Memory B cell (primary cell): ENCODE data around the gene MYCBP.
A peak's percentile ranks its signal among the peaks of the same experiment; 100 is the strongest.

Source experiments
- ATAC-seq: fragments of 150-1000 bp; cut with Tn5 transposase; 2 replicates; pipeline ENCODE4 v1.10.0; 2021; ENCODE audit warnings: low read depth, mild to moderate bottlenecking, moderate library complexity
- DNase-seq, 2 donors: peaks; one replicate each; pipeline ENCODE4 v3.0.0; 2022; ENCODE audit warnings: low spot score in 2 of 2
- H3K27ac Mint-ChIP-seq: one replicate; pipeline ENCODE4 v1.8.0; 2022; ENCODE audit warnings: mild to moderate bottlenecking, moderate library complexity, mixed read lengths
- H3K27me3 Mint-ChIP-seq: one replicate; pipeline ENCODE4 v1.8.0; 2022; ENCODE audit warnings: mixed read lengths
- H3K36me3 Mint-ChIP-seq: one replicate; pipeline ENCODE4 v1.8.0; 2022; ENCODE audit warnings: mild to moderate bottlenecking, mixed read lengths
- H3K4me1 Mint-ChIP-seq: one replicate; pipeline ENCODE4 v1.8.0; 2022; ENCODE audit warnings: mixed read lengths
- H3K4me3 Mint-ChIP-seq: one replicate; pipeline ENCODE4 v1.8.0; 2022; ENCODE audit warnings: mild to moderate bottlenecking, moderate library complexity, mixed read lengths
- H3K9me3 Mint-ChIP-seq: one replicate; pipeline ENCODE4 v1.8.0; 2022; ENCODE audit warnings: mixed read lengths

MYCBP gene

DNA sequence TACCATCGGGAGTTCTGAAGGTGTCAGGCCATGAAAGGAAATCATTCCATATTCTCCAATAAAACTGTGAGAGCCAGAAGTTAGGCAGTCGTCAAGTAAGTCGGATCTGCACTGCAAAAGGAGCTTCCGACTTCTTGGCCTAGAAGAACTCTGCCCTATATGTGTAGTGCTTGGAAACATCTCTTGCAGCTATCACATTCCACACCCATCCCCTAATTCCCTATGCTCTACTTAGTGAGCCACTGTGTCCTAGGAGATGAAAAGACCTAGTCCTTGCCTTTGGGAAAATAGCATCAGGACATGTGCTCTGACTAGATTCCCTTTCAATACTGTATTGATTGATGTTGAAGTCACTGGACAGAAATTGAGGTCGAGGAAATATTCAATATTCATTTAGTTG lies 16.4 kb upstream of the MYCBP start:
- Mint-ChIP-seq H3K4me1 (no peaks in the 10 kb centered on the region), H3K4me3 (no peak overlapping the region), H3K36me3 (peaks cover 2% of the 10 kb centered on the region), H3K27me3 (no peaks in the 10 kb centered on the region), H3K27ac (no peak overlapping the region), H3K9me3 (no peaks in the 10 kb centered on the region)
- DNase-seq (no peak), ATAC-seq (no peak)

DNA sequence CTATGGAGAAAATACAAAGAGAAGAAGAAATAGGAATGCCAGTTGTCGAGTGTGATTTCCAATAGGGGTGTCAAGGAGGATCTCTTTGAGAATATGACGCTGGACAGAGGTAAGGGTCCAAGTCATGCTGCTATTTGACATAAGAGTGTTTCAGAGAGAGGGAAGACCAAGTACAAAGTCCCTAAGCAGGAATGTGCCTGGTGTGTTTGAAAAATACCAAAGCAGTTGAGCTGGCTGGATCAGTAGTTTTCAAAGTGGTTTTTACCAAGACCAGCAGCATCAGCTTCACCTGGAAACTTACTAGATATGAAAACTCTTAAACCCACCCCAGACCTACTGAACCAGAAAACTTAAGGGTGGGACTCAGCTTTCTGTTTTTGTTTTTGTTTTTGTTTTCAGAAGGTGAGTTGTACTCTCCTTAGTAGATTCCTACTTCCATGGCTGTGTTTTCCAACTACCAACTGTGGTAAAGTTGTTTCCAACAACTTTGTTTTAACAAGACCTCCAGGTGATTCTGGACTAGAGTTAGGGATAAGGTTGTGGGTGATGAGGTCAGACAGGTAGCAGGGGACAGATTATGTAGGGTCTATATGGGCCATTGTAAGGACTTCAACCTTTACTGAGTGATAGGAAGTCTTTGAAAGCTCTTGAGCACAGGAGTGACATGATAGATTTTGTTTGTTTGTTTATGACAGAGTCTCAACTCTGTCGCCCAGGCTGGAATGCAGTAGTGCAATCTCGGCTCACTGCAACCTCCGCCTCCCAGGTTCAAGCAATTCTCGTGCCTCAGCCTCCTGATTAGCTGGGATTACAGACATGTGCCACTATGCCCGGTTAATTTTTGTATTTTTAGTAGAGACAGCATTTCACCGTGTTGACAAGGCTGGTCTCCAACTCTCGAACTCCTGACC lies 15.5 kb upstream of the MYCBP start:
- DNase-seq, result no peak
- no peaks in the 10 kb centered on the region for H3K4me1 Mint-ChIP-seq

DNA sequence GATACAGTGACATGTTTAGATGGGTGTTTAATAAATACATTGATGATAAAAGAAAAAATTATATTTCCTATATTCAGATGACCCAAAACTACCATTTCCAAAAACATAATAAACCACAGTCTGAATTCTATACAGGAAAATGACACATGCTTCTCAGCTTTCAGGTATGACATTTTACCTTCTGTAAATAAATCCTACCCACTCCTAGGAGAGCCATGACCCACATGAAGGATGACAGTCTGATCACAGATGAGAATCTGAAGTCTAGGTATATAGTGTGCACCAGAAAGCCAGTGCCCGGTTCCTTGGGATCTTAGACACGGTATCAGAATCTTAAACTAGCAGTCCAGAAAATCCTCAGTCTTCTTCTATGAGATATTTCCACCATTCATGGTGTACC lies 11.9 kb upstream of the MYCBP start:
- no peaks in the 10 kb centered on the region for H3K27me3 Mint-ChIP-seq
- H3K4me3 Mint-ChIP-seq, result no peak overlapping the region
- no peaks in the 10 kb centered on the region for H3K4me1 Mint-ChIP-seq
- no peaks in the 10 kb centered on the region for H3K36me3 Mint-ChIP-seq
- no peaks in the 10 kb centered on the region for H3K9me3 Mint-ChIP-seq
- no peak overlapping the region for H3K27ac Mint-ChIP-seq
- ATAC-seq (no peak), DNase-seq (no peak)

More for the DNA sequence above, 15.5 kb upstream of the MYCBP start:
- no peak for ATAC-seq
- Mint-ChIP-seq H3K36me3 (peaks cover 2% of the 10 kb centered on the region), H3K4me3 (no peak overlapping the region), H3K9me3 (no peaks in the 10 kb centered on the region), H3K27ac (no peak overlapping the region), H3K27me3 (no peaks in the 10 kb centered on the region)

DNA sequence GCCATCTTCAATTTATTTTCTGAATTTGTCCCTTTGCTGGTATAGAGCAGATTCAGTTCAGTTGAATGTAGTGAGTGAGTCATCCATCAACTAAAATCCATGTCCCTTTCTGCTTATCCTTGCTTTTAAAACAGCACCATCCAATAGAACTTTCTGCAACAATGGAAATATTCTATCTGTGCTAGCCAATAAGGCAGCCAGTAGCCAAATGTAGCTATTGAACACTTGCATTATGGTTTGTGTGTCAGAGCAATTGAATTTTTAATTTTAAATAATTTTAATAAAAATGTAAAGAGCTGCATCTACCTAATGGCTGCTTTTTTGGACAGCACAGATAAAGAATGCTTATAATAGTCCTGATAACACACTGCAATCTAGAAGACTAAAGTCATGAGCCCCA lies 8.3 kb upstream of the MYCBP start, which contains the start of gene GJA9:
Gene GJA9 (minus strand): TSS at position 101 of the 400 bp plus-strand sequence. CDS start 5,489 bp downstream, outside the sequence.
- H3K36me3 Mint-ChIP-seq, result no peaks in the 10 kb centered on the region
- H3K9me3 Mint-ChIP-seq, result no peaks in the 10 kb centered on the region
- H3K27ac Mint-ChIP-seq, result no peak within 1 kb of the TSS
- ATAC-seq (no peak), DNase-seq (no peak)
- H3K27me3 Mint-ChIP-seq, result no peaks in the 10 kb centered on the region
- H3K4me1 Mint-ChIP-seq, result no peaks in the 10 kb centered on the region
- no peak within 1 kb of the TSS for H3K4me3 Mint-ChIP-seq

DNA sequence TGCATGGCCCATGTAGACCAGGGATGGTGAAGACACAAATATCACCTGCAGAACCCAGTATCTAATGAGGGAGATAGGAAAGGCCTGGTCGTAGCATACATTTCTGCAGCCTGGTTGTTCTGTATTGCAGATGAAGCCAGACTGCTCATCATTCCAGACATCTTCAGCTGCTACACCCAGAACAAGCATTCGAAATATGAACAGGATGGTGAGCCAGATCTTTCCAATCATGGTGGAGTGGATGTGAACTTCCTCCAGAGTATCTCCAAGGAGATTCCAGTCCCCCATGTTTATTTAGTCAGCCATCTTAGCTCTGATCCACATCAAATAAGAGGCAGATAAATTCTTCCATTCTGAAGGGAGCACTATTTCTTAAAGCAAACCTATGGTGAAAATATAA lies 2.7 kb upstream of the MYCBP start:
- no peaks in the 10 kb centered on the region for H3K27me3 Mint-ChIP-seq
- DNase-seq, result no peak
- H3K4me3 Mint-ChIP-seq, result no peak overlapping the region
- no peak overlapping the region for H3K27ac Mint-ChIP-seq
- no peaks in the 10 kb centered on the region for H3K9me3 Mint-ChIP-seq
- H3K4me1 Mint-ChIP-seq, result peaks cover 8% of the 10 kb centered on the region
- ATAC-seq, result no peak
- H3K36me3 Mint-ChIP-seq, result no peaks in the 10 kb centered on the region

DNA sequence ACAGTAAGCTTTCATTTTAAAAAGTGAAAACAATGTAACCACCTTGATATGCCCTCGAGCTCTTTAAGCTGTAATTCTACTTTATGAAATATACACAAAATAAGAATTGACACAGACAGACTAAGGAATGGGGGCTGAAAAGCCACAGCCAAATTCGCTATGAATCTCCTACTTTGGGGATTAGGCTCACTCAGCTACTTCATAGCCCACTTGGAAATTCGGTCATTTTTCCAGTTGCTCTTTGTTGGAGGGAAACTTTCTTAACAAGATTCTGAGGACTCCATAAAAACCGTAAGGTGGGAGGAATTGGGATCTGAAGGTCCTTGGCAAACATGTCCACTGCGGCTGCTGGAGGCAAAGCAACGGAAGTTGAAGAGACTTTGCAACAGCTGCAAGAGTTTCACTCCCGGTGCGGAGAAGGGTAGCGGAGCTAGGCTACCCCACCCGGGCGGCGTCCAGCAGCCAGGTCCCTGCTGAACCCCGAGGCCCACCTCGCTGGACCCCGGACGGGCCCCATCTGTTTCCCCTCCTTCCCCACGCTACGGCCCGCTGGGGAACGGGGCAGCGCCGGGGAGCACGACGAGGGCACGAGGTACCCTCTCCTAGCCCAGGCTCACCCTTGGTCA lies 634 bp downstream of the MYCBP start:
- peak overlapping the region; percentile 87 for H3K4me3 Mint-ChIP-seq
- no peaks in the 10 kb centered on the region for H3K27me3 Mint-ChIP-seq
- H3K27ac Mint-ChIP-seq, result peak overlapping the region; percentile 82
- H3K9me3 Mint-ChIP-seq, result no peaks in the 10 kb centered on the region
- DNase-seq (peak in 1 of 2 donors; percentile 9), ATAC-seq (peak; percentile 3)
- peaks cover 4% of the 10 kb centered on the region for H3K36me3 Mint-ChIP-seq
- peaks cover 15% of the 10 kb centered on the region for H3K4me1 Mint-ChIP-seq

DNA sequence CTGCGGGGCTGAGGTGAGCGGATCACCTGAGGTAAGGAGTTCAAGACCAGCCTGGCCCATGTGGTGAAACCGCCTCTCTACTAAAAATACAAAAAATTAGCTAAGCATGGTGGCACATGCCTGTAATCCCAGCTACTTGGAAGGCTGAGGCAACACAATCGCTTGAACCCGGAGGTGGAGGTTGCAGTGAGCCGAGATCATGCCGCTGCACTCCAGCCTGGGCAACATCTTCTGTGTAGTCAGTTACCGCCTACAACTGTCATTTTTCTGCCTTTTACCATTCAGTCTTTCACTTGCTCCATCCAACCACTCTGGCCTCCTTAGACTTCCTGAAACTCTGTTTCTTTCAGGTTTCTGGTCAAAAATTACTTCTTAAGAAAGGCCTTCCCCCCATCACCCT lies 2.2 kb downstream of the MYCBP start:
- Mint-ChIP-seq H3K36me3 (peaks cover 4% of the 10 kb centered on the region), H3K4me3 (no peak overlapping the region), H3K27me3 (no peaks in the 10 kb centered on the region), H3K9me3 (no peaks in the 10 kb centered on the region), H3K4me1 (peaks cover 15% of the 10 kb centered on the region), H3K27ac (no peak overlapping the region)
- ATAC-seq (no peak), DNase-seq (no peak)

DNA sequence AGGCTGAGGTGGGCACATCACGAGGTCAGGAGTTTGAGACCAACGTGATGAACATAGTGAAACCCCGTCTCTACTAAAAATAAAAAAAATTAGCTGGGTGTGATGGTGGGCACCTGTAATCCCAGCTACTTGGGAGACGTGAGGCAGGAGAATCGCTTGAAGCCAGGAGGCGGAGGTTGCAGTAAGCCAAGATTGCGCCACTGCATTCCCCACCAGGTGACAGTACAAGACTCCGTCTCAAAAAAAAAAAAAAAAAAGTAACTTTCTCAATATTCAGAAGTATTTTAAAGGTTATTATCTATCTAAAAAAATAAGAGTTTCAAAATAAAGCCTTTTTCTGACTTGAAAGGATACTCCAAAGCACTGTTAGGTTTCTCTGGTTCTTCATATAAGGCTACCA lies 5.9 kb downstream of the MYCBP start:
- no peaks in the 10 kb centered on the region for H3K9me3 Mint-ChIP-seq
- H3K27me3 Mint-ChIP-seq, result no peaks in the 10 kb centered on the region
- no peak overlapping the region for H3K4me3 Mint-ChIP-seq
- ATAC-seq (no peak), DNase-seq (no peak)
- peaks cover 4% of the 10 kb centered on the region for H3K36me3 Mint-ChIP-seq
- peaks cover 20% of the 10 kb centered on the region for H3K4me1 Mint-ChIP-seq
- H3K27ac Mint-ChIP-seq, result no peak overlapping the region

DNA sequence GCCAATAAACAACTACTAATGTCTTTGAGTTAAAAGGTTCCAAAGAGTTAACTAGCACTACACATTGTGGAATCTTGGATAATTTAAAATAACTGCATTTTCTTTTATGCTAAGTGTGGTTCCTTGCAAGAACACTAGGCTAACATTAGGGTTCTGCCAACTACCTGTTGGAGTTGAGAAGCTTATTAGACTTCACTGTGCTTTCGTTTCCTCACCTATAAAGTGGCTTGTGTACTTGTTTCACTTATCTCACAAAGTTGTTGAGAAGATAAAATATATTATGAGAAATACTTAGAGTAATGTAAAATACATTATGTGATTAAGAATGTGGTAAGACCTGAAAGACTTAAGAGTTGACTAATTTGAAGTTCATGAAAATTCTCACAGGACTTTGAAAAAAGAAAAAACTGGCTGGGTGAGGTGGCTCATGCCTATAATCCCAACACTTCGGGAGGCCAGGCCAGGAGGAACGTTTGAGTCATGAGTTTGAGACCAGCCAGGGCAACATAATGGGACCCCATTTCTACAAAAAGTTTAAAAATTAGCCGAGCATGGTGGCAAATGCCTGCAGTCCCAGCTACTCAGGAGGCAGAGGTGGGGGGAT lies 7.9 kb downstream of the MYCBP start:
- ATAC-seq (no peak), DNase-seq (no peak)
- H3K27ac Mint-ChIP-seq, result no peak overlapping the region
- peaks cover 17% of the 10 kb centered on the region for H3K4me1 Mint-ChIP-seq
- H3K27me3 Mint-ChIP-seq, result no peaks in the 10 kb centered on the region
- H3K36me3 Mint-ChIP-seq, result peaks cover 4% of the 10 kb centered on the region
- H3K4me3 Mint-ChIP-seq, result no peak overlapping the region
- no peaks in the 10 kb centered on the region for H3K9me3 Mint-ChIP-seq

DNA sequence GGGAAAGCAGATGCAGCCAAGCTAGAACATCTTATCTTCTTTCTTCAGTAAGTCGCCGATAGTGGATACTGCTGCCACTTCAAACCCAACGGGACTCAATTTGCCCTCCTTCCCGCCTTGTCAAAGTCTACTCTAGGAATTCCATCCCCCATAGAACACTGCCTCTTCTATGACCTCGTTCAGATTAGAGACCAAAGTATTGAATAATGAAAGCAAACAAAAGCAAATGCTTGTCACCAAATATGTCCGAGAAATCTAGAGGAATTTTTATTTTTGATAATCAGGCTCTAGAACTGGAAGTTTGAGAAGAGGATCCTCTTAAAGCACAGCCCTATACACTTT lies 12.7 kb downstream of the MYCBP start:
- Mint-ChIP-seq H3K36me3 (peaks cover 9% of the 10 kb centered on the region), H3K9me3 (no peaks in the 10 kb centered on the region), H3K27me3 (no peaks in the 10 kb centered on the region), H3K27ac (peak overlapping the region; percentile 91), H3K4me1 (peaks cover 17% of the 10 kb centered on the region), H3K4me3 (peak overlapping the region; percentile 92)
- DNase-seq (no peak), ATAC-seq (no peak)

DNA sequence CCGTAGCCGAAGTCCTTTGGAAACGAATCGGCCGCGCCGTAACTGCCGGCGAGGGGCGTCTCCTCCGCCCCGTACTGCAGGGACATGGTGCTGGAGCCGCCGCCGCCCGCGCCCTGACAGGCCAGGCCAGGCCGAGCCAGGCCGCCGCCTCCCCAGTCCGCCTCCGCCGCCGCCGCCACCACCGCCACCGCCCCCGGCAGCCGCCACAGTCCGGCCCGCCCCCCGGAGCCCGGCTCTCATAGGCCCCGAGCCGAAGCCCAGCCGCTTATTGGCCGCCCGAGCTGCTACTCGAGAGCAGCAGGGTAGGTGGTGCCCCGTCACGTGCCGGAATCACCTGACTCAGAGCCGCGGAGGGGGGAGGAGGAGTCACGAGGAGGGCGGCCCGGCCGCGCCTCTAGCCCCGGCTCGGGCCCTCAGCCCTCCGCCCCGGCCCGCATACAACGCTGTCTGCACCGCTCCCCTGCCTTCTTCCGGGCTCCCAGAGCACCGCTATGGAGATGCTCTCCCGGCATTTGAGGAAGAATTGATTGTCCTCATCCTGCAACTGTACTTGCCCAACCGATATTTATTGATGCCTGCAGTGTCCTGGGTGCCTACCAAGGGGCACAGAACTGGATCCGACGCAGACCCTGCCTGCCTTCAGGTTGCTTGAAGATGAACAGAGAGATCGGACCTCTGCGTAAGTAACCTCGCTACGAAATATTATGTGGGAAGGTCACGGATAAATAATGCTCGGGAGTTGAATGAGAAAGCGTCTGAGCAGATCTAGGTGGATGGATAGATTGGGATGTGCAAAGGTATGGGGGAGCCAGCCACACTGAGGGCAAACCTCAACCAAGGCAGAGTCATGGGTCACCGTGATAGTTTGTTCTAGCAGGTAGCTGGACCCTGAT lies 13.3 kb downstream of the MYCBP start, which contains the start of gene RRAGC:
Gene RRAGC (minus strand): TSS at position 212 of the 893 bp plus-strand sequence. CDS start 126 bp downstream, at position 86.
- Mint-ChIP-seq H3K36me3 (peaks cover 14% of the 10 kb centered on the region), H3K9me3 (no peaks in the 10 kb centered on the region), H3K4me3 (peak within 1 kb of the TSS; percentile 92)

DNA sequence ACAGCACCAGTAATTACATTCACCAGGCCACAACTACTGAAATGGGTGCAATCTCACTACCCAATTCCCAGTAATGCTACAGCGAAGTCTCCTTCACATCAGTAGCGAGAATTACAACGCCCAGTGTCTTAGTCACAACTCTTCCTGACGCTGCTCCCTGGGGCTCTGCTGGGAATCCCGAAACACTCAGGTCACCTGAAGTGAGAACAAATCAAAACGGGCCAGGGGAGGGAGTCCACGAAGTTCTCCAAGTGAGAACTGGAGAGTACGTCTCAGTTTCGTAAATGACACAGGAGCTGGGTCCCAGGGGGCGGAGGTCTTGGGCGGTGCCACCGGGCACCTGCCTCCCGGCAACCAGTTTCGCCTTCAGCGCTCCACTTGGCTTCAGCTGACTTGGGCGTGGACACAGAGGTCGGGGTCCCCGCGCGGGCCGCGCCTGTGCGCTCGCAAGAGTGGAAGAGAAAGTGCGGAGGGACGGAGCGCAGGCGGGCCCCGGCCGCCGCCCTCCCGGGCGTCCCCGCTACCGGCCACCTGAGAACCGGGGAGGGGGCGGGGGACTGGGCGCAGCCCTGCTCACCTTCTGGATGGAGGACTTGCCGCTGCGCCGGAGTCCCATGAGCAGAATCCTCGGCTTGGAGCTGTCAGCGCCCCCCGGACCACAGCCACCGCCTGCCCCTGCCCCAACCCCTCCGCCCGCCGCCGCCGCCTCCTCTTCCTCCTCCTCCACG lies 14.2 kb downstream of the MYCBP start:
- peaks cover 17% of the 10 kb centered on the region for H3K36me3 Mint-ChIP-seq
- H3K27ac Mint-ChIP-seq, result peak overlapping the region; percentile 91
- H3K4me3 Mint-ChIP-seq, result peak overlapping the region; percentile 92
- peak; percentile 51 for ATAC-seq
- no peaks in the 10 kb centered on the region for H3K9me3 Mint-ChIP-seq
- DNase-seq, result peak; percentile 62 to 71
- no peaks in the 10 kb centered on the region for H3K27me3 Mint-ChIP-seq
- H3K4me1 Mint-ChIP-seq, result peaks cover 21% of the 10 kb centered on the region

More for the DNA sequence above, 13.3 kb downstream of the MYCBP start, which contains the start of gene RRAGC:
- Mint-ChIP-seq H3K27ac (peak within 1 kb of the TSS; percentile 91), H3K27me3 (no peaks in the 10 kb centered on the region), H3K4me1 (peaks cover 21% of the 10 kb centered on the region)
- peak; percentile 95 to 96 for DNase-seq
- peak; percentile 90 for ATAC-seq

DNA sequence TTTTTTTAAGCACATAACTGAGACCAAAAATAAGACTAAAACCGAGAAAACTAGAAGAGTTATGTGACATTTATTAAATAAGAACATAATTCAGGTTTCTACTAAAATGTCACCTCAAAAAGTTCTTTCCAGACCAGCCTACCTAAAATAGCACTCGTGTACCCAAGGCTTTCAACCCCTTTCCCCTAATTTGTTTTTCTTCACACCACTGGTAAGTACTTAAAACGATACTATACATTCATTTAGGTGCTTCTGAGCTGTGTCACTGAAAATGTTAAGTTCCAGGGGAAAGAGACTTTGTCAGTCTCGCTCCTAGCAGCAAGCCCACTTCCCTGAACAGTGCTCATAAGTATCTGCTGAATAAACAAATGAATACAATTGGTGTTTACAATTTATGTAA lies 20.4 kb downstream of the MYCBP start:
- no peak for DNase-seq
- Mint-ChIP-seq H3K27me3 (no peaks in the 10 kb centered on the region), H3K4me1 (peaks cover 15% of the 10 kb centered on the region), H3K36me3 (peaks cover 34% of the 10 kb centered on the region), H3K9me3 (no peaks in the 10 kb centered on the region), H3K4me3 (no peak overlapping the region), H3K27ac (peak overlapping the region; percentile 63)
- no peak for ATAC-seq
